GM18520 (cell line): ENCODE data around the gene PGRMC2.
"Not testable (repeated sequence)": the region's sequence is repeated elsewhere in the genome, so short reads cannot be mapped to it uniquely, and the experiment has no call there.

Source experiments
- ATAC-seq: cut with Tn5 transposase; IDR thresholded peaks from one replicate; pipeline ENCODE4 v1.9.1; 2021; ENCODE audit not compliant: unreplicated experiment

PGRMC2 gene

GRCh38 chr4:128268970-128269369 lies 18.6 kb downstream of the PGRMC2 start:
- ATAC-seq = no peak

GRCh38 chr4:128267745-128268144 lies 19.9 kb downstream of the PGRMC2 start:
- ATAC-seq = no peak

- ATAC-seq = not testable (repeated sequence)
Observed at GRCh38 chr4:128267171-128267570, 20.4 kb downstream of the PGRMC2 start.

GRCh38 chr4:128265550-128265949 lies 22.1 kb downstream of the PGRMC2 start:
- not testable (repeated sequence) for ATAC-seq

- not testable (repeated sequence) for ATAC-seq
Observed at GRCh38 chr4:128259889-128260288, 27.7 kb downstream of the PGRMC2 start.

GRCh38 chr4:128258166-128258565 lies 29.4 kb downstream of the PGRMC2 start:
- not testable (repeated sequence) for ATAC-seq

- ATAC-seq = no peak
Observed at GRCh38 chr4:128256539-128256938, 31.1 kb downstream of the PGRMC2 start.

GRCh38 chr4:128255906-128256305 lies 31.7 kb downstream of the PGRMC2 start:
- no peak for ATAC-seq

- no peak for ATAC-seq
Observed at GRCh38 chr4:128249787-128250668, 37.6 kb downstream of the PGRMC2 start.

- ATAC-seq = no peak
Observed at GRCh38 chr4:128247906-128248305, 39.7 kb downstream of the PGRMC2 start.

GRCh38 chr4:128245391-128245790 lies 42.2 kb downstream of the PGRMC2 start:
- ATAC-seq = not testable (repeated sequence)

GRCh38 chr4:128244379-128244778 lies 43.2 kb downstream of the PGRMC2 start:
- no peak for ATAC-seq

- no peak for ATAC-seq
Observed at GRCh38 chr4:128242601-128243000, 45.0 kb downstream of the PGRMC2 start.

- ATAC-seq = no peak
Observed at GRCh38 chr4:128241981-128242380, 45.6 kb downstream of the PGRMC2 start.

- peak; percentile 54 for ATAC-seq
Observed at GRCh38 chr4:128241425-128241913, 46.1 kb downstream of the PGRMC2 start.

- ATAC-seq = peak; percentile 37
Observed at GRCh38 chr4:128241019-128241418, 46.6 kb downstream of the PGRMC2 start.

GRCh38 chr4:128234836-128235235 lies 52.8 kb downstream of the PGRMC2 start:
- no peak for ATAC-seq

GRCh38 chr4:128232719-128233118 lies 54.9 kb downstream of the PGRMC2 start:
- no peak for ATAC-seq

- ATAC-seq = no peak
Observed at GRCh38 chr4:128228845-128229795, 58.5 kb downstream of the PGRMC2 start.

- no peak for ATAC-seq
Observed at GRCh38 chr4:128227991-128228571, 59.5 kb downstream of the PGRMC2 start.

- no peak for ATAC-seq
Observed at GRCh38 chr4:128225148-128225547, 62.5 kb downstream of the PGRMC2 start.
